HPDE6-E6E7 (cell line): Measurements from ENCODE around the gene FHOD3.

ENCODE experiments used
- DNase-seq: peaks from one replicate; pipeline ENCODE4 v3.0.0; 2011; ENCODE audit warnings: missing footprints; ENCODE audit errors: extremely low spot score

The FHOD3 gene

DNA sequence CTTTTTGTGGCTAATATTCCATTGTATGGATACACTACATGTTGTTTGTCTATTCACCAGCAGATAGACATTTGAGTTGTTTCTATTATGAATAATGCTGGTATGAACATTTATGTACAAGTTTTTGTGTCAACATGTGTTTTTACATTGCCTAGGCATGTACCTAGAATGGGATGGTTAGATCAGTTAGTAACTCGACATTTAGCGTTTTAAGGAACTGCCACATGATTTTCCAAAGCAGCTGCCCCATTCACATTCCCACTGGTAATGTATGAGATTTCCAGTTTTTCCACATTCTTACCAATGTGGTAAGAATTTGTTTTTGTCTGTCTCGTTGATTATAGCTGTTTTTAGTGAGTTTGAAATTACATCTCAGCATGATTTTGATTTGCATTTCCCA lies 112.8 kb downstream of the FHOD3 start:
- no peak for DNase-seq

- DNase-seq = peak; percentile 46
Measured at GRCh38 chr18:36411745-36412168, 114.2 kb downstream of the FHOD3 start.

DNA sequence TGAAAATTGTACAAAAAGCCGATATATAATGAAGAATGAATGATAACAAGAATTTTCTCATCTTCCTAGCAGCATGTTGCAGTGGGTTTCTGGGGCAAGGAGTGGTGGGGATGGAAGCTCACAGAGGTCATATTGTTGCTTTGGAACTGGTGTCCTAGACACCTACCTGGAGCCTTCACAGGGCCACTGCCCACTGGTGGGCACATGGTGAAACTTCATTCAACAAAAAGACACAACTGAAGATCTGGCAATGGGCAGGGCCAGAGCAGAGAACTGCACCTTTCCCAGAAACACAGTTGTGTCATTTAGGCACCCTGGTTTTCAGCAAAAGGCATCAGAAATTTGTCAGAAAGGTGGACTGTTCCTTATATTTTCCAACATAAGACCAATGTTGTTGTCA lies 115.3 kb downstream of the FHOD3 start:
- DNase-seq = peak; percentile 45

- no peak for DNase-seq
Measured at GRCh38 chr18:36415171-36415570, 117.7 kb downstream of the FHOD3 start.

DNA sequence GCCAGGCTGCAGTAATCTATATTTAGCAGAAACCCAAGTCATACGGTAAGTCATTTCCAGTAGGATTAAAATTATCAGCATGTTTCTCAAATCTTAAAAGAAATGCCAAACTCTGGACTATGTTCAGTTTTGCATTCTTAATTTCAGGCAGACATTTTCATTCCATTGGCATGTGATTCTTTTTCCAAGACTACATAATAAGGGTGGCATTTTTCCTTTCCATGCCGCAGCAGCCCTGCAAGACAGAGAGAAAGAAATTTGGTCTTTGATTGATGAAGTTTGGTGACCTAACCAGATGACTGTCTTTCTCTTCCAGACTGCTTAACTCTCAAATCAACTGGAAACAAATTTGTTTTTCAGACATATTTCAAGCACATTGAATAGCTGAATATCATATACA lies 118.1 kb downstream of the FHOD3 start:
- no peak for DNase-seq

DNA sequence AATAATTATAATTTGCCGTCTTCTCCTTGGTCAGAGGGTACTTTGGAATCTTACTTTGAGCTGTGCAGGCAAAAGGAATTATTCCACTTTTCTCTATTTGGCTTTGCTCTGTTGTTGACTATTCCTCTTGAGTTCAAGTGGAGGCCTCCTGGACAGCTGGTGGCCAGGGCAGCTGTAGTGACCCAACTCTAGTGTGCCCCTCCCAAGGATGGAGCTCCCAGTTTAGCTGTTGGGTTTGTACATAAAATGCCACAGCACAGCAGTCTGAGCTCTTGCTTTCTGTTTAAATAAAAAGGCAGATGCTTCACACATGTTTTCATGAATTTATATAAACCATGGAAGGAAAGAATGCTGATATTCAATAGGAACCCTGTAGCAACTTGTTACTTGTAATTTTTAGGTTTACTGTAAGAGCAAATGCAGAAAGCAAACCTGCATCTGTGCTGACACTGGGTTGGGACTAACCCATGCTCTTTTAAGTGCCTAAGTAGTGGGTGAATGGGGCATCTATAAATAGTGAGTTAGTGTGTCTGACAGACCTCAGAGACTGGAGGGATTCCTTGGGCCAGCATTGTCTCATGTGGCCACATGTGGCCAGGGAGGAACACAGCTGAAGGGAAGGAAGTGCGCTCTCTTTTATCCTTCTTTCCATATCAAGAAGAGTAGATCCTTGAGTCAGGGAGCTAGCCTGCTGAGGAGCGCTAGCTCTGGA lies 121.8 kb downstream of the FHOD3 start:
- DNase-seq = no peak

GRCh38 chr18:36419900-36420531 lies 122.5 kb downstream of the FHOD3 start:
- DNase-seq = no peak

DNA sequence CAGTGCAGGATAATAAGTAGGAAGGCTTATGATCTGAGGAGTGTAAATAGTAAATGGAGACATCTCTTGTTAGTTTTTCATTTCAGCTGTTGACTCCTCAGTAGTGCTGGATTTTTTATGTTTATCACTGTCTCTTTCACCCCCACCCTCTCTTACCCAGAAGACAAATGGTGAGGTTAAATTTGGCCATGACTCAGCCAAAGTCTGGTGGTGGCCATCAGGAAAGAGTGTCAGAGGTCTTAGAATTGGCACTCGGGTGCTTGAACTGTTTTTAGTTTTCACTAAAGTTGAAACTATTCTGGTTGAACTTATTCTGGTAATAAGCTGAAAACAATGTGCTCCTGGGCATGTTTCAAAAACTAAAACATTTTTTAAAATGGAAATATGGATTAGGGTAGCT lies 123.3 kb downstream of the FHOD3 start:
- no peak for DNase-seq

- DNase-seq = peak; percentile 17
Measured at GRCh38 chr18:36424741-36425142, 127.2 kb downstream of the FHOD3 start.

DNA sequence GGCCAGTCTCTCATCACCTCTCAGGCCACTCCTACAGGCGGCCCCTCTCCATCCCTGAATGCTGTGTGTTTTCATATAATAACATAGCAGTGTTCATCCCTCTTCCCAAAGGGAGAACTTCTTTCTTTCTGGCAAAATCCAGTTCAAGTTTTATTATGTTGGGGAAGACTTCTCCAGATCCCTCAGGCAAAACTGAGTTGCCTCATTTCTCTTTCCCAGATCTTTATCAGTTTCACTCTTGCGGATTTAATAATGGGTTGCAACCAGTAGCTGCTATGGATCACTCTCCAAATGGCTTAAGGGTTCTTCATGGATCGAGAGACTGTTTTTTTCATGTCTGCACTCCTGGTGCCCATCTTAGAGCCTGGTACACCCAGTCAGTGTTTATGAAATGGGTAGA lies 129.9 kb downstream of the FHOD3 start:
- DNase-seq = no peak

DNA sequence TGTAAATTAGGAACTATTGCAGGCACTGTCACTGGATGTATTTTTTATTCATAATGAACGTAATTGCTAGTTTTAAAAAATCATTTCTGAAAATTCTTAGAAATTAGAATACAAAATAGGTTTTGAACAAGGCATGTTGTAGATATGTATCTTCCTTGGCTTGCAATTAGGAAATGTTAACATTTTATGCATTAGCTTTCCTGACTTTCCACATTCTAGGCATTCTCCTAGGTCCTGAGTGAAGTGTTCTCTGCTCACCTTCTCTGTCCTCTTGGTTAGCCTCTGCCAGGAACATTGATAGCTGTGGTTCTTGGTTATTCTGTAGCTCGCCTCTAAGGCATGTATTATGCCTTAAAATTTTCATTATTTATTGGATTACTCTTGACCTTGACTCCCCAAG lies 130.3 kb downstream of the FHOD3 start:
- no peak for DNase-seq

DNA sequence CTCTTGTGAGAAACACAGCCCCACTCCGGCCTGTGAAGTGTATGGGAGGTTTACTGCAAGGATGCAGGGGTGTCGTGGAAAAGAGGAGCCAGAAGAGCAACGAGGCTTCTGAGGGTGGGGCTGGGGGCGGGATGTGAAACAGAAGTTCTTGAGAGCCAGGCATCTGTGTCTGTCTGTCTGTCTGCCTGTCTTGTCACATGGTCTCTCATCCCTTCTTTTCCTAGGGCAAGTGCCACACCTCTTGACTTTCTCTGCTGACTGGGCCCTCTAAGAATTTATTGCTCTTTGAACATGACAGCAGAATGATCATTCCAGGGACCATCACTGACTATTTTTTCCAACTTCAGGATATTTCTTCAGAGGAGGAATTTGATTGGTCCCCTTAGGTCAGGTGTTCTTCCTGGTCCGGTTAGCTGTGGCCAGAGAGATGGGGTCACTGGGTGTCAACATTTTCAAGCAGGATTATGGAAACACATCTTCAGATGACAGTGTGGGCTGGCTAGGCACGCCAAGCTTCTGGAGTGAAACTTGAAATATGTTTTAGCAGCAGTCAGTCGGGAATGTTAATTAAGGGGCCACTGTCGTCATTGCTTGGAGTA lies 131.0 kb downstream of the FHOD3 start:
- no peak for DNase-seq

DNA sequence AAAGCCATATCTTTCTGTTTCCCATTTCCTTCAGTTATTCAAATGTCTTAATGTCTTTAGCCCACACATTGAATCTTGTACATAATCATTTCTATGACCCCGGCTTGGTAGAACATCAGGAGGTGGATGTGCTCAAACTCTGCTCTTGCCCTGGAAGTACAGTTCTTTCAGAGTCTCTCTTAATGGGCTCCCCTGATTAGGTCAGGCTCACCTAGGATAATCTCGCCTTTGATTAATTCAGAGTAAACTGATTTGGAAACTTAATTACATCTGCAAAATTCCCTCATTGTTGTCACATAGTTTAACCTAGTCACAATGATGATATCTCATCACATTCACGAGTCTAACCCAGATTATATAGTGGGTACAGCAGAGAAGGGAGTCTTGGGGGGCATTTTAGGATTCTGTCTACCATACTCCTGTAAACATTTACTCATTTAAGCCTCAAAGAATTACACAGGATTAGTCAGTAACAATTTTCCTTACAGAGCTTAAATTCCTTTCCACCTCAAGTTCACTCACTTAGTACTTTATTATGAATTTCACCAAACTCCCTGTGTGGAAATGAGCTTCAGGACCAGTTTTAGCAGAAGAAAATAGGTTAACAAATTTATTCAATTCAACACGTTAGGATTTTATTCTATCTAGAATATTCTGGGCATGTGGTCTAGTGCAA lies 135.5 kb downstream of the FHOD3 start:
- no peak for DNase-seq

DNA sequence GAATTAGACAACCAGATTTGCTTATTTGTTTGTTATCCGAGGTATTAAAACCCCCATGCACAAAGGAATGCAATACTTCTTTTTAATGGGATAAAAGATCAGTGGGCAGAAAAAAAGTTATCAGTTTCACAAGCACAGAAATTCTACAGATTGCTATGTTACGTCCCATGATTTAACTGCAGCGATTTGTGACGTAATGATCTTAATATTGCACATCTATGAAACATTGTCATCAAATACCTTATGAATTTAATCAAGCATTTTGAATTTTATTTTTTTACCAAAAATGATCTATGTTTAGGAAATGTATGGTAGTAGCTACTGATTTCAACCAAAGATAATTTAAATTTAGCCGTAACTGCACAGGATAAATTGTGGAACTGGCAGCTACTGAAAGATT lies 138.9 kb downstream of the FHOD3 start:
- no peak for DNase-seq

DNA sequence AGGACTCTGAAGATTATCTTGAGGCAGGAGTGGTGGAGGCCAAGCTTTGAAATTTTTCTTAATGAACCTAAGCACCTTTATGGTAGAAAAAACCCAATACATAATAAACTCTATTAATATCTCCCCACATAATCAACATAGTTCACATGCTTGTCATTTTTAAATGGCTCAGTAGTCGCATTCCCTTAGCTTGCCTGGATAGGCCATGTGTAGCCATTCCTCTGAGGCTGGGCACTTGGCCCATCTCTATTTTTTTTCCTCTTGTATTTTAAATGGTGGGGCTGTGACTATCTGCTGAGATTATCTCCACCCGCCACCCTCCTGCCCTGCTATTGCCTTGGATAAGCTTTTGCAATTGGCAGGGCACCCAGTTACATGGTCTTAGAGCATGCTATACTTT lies 143.1 kb downstream of the FHOD3 start:
- DNase-seq = no peak

DNA sequence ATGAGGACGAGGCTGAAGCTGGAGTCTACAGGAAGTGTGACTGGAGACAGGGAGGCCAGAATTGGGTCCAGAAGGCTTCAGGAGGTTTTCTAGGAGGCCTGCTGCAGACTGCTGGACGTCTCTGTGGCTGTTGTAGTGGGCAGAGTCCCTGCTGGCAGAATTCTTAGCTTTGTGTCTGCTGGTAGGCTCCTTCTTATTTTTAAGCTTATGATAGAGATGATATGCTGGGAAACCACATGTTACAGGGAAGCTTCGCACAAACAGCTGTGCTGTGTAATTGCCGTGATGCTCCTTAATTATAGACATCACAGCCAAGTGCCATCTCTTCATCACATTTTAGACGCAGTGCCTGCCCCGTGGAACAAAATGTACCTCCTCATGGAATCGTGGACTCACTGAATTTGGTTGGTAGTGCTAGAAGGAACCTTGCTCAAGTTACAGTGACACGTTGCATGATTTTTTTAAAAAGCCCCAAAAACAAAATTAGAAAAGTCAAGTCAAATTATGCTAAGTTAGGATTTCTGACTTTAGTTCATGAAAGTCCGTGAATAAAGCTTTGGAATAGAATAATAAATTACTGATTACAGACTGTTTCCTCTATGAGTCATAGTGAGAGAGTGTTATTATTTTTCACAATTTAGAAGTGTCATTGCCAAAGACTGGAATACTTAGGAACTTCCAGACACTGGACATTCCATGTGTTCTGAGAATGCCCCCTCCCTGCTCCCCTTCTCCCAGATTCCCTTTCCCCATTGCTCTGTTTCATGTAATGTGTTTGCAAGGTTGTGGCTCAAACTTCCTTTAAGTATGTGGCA lies 144.1 kb downstream of the FHOD3 start:
- DNase-seq = no peak

- DNase-seq = no peak
Measured at GRCh38 chr18:36442717-36443116, 145.2 kb downstream of the FHOD3 start.

DNA sequence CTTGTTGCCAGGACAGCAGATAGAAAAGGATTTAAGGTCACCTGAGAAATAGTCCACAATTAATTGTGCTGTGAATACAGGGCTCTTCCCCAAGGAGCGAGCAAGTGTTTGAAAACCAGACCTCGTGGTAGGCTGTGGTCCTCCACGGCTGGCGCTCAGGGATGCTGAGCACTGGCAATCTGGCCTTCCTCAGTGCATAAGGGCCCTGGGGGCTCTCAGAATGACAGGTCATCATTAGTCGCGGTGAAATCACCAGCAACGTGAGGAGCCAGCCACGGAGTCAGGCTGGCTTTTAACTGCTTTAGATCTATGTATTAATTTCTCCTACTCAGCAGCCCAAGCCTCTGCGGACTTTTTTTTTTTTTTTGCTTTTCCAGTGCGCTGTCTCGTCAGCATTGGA lies 148.5 kb downstream of the FHOD3 start:
- no peak for DNase-seq

DNA sequence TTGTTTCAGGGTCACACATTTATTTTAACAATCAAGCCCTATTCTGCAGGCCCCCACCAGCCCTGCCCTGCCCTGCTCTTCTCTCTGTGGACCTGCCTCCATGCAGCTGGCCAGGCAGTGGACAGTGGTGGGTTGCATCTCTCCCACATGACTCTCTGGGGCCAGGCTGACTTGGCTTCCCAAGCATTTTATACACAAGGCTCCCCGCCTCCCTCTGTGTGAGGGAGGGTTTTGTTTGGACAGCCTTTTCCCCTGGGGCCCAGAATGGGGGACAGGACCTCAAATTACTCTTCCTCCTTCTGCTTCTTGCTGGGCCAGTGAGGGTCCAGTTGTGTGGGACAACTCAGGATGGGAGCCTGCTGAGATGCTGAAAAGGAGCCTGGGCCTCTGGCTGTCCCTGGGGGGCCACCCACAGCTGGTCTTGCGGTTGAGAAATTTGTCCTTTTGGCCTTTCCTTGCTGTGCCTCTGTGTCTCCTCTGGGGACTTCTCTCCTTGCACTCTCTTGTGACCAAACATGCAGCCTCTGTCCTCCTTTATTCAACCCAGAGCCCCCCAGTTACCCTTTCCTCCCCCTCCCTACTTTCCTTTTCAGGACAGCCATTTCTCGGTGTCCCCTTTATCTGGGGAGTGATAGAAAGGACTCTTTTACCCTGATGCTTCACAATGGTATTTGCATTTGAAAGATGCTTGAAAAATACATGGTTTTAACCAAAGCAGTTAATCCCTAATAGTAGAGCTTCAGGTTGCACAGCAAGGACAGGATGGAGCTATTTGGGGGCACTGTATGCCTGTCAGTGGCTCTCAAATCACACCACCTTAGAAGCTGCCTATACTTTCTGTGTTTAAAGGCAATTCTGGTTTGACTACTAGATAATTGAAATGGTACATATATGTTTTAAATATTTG lies 151.1 kb downstream of the FHOD3 start:
- DNase-seq = no peak

- no peak for DNase-seq
Measured at GRCh38 chr18:36449451-36449850, 151.9 kb downstream of the FHOD3 start.

DNA sequence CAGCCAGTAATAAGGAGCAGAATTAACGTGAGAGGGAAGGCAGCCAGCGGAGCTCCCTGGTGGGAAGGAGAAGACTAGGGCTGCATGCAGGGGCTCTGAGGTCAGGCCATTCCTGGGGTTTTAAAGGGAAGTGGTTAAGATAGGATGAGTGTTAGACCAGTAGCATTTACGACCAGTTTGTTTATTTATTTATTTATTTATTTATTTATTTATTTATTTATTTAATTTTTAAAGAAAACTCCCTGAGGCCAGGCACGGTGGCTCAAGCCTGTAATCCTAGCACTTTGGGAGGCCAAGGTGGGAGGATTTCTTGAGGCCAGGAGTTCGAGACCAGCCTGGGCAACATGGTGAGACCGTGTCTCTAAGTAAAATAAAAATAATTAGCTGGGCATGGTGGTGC lies 152.8 kb downstream of the FHOD3 start:
- DNase-seq = no peak
